KMS-11 (cell line): Measurements from ENCODE around the gene DDX24.

ENCODE experiments used
- H2AFZ ChIP-seq: fragments of 200-600 bp; sonication (generic); 2 replicates; pipeline ENCODE4 v1.6.1; 2016; ENCODE audit warnings: antibody characterized with exemption, mixed run types, low read depth
- H3K27ac ChIP-seq: fragments of 200-600 bp; sonication (generic); 2 replicates; pipeline ENCODE4 v1.6.1; 2016; ENCODE audit warnings: mild to moderate bottlenecking, mixed run types
- H3K27me3 ChIP-seq: fragments of 200-600 bp; sonication (generic); 2 replicates; pipeline ENCODE4 v1.6.1; 2017; ENCODE audit warnings: mild to moderate bottlenecking, low read depth, mixed run types, moderate library complexity; ENCODE audit not compliant: insufficient read depth
- H3K36me3 ChIP-seq: fragments of 200-600 bp; sonication (generic); 2 replicates; pipeline ENCODE4 v1.6.1; 2017; ENCODE audit warnings: mild to moderate bottlenecking, mixed run types; ENCODE audit not compliant: insufficient read depth
- H3K4me1 ChIP-seq: fragments of 200-600 bp; sonication (generic); 2 replicates; pipeline ENCODE4 v1.6.1; 2016; ENCODE audit warnings: mild to moderate bottlenecking, low read depth, mixed run types; ENCODE audit not compliant: poor library complexity, severe bottlenecking
- H3K4me2 ChIP-seq: fragments of 200-600 bp; sonication (generic); 2 replicates; pipeline ENCODE4 v1.7.0; 2016; ENCODE audit warnings: mild to moderate bottlenecking, mixed run types
- H3K4me3 ChIP-seq: fragments of 200-600 bp; sonication (generic); IDR thresholded peaks from 2 replicates; pipeline ENCODE4 v1.6.1; 2017; ENCODE audit warnings: low read depth, low read length, mixed read lengths; ENCODE audit not compliant: insufficient read depth
- H3K79me2 ChIP-seq: fragments of 200-600 bp; sonication (generic); 2 replicates; pipeline ENCODE4 v1.6.1; 2016; ENCODE audit warnings: low read depth, mixed run types; ENCODE audit not compliant: insufficient read depth
- H3K9ac ChIP-seq: fragments of 200-600 bp; sonication (generic); 2 replicates; pipeline ENCODE4 v1.6.1; 2016; ENCODE audit warnings: mild to moderate bottlenecking, mixed run types
- H4K20me1 ChIP-seq: fragments of 200-600 bp; sonication (generic); 2 replicates; pipeline ENCODE4 v1.6.1; 2016; ENCODE audit warnings: mild to moderate bottlenecking, mixed run types; ENCODE audit not compliant: insufficient read depth
- TF ChIP-seq, protein P1 (sequence below): fragments of 200-600 bp; sonication (generic); conservative IDR thresholded peaks from 2 replicates; pipeline ENCODE4 v1.6.1; 2017; ENCODE audit warnings: low read depth, mild to moderate bottlenecking, antibody characterized with exemption, low read length, moderate library complexity, mixed read lengths

The DDX24 gene

GRCh38 chr14:94125659-94126418 is 44.8 kb upstream of the DDX24 start:
- H4K20me1 ChIP-seq, result no peaks in the 10 kb centered on the region
- TF ChIP-seq, protein P1, sequence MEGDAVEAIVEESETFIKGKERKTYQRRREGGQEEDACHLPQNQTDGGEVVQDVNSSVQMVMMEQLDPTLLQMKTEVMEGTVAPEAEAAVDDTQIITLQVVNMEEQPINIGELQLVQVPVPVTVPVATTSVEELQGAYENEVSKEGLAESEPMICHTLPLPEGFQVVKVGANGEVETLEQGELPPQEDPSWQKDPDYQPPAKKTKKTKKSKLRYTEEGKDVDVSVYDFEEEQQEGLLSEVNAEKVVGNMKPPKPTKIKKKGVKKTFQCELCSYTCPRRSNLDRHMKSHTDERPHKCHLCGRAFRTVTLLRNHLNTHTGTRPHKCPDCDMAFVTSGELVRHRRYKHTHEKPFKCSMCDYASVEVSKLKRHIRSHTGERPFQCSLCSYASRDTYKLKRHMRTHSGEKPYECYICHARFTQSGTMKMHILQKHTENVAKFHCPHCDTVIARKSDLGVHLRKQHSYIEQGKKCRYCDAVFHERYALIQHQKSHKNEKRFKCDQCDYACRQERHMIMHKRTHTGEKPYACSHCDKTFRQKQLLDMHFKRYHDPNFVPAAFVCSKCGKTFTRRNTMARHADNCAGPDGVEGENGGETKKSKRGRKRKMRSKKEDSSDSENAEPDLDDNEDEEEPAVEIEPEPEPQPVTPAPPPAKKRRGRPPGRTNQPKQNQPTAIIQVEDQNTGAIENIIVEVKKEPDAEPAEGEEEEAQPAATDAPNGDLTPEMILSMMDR, result no peak
- H3K27ac ChIP-seq, result no peak overlapping the region

DNA sequence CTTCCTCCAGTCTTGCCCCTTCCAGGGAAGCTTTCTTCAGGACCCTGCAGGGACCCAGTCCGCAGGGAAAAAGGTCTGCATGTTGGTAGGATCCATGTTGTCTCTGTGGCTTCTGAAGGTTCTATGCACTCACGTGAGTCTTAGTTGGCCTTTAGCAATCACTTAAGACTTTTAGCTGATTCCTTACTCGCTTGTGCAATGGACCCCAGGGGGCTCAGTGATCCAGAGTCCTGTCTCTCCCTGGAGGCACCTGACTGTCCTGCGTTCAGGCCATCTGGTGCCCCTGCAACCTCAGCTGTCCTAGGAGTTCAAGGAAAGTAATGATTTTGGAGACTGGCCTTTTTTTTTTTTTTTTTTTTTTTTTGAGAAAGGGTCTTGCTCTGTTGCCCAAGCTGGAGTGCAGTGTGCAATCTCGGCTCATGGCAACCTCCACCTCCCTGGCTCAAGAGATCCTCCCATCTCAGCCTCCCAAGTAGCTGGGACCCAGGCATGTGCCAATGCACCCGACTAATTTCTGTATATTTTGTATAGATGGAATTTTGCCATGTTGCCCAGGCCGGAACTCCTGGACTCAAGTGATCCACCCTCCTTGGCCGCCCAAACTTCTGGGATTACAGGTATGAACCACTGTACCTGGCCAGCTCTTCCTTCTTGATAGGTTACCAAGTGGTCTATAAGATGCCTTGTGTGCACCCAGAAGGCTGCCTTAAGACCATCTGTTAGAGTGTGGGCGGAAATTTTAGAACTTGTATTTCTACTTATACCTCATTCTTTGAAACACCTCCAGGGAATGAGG is 43.8 kb upstream of the DDX24 start:
- no peaks in the 10 kb centered on the region for H3K4me1 ChIP-seq
- TF ChIP-seq, protein P1, result no peak
- no peak overlapping the region for H3K4me3 ChIP-seq
- H3K9ac ChIP-seq, result no peak overlapping the region
- no peak overlapping the region for H3K4me2 ChIP-seq
- H3K36me3 ChIP-seq, result no peaks in the 10 kb centered on the region
- H3K27ac ChIP-seq, result no peak overlapping the region
- no peak overlapping the region for H2AFZ ChIP-seq
- H3K27me3 ChIP-seq, result no peaks in the 10 kb centered on the region
- no peaks in the 10 kb centered on the region for H3K79me2 ChIP-seq
- no peaks in the 10 kb centered on the region for H4K20me1 ChIP-seq

More at GRCh38 chr14:94125659-94126418, 44.8 kb upstream of the DDX24 start:
- no peaks in the 10 kb centered on the region for H3K79me2 ChIP-seq
- H3K4me3 ChIP-seq, result no peak overlapping the region
- H3K9ac ChIP-seq, result no peak overlapping the region
- H3K4me1 ChIP-seq, result peaks cover 4% of the 10 kb centered on the region
- no peaks in the 10 kb centered on the region for H3K36me3 ChIP-seq
- H2AFZ ChIP-seq, result no peak overlapping the region
- H3K27me3 ChIP-seq, result no peaks in the 10 kb centered on the region
- H3K4me2 ChIP-seq, result no peak overlapping the region

- H3K4me1 ChIP-seq, result no peaks in the 10 kb centered on the region
- H3K4me2 ChIP-seq, result no peak overlapping the region
- H3K27ac ChIP-seq, result no peak overlapping the region
- H3K4me3 ChIP-seq, result no peak overlapping the region
- H3K9ac ChIP-seq, result no peak overlapping the region
- no peaks in the 10 kb centered on the region for H3K27me3 ChIP-seq
- TF ChIP-seq, protein P1, result no peak
- no peaks in the 10 kb centered on the region for H3K79me2 ChIP-seq
- H3K36me3 ChIP-seq, result no peaks in the 10 kb centered on the region
- no peaks in the 10 kb centered on the region for H4K20me1 ChIP-seq
- H2AFZ ChIP-seq, result no peak overlapping the region
These were observed 42.9 kb upstream of the DDX24 start for GRCh38 chr14:94123868-94124267.

- H3K27me3 ChIP-seq, result no peaks in the 10 kb centered on the region
- H3K9ac ChIP-seq, result no peak overlapping the region
- H3K4me2 ChIP-seq, result no peak overlapping the region
- TF ChIP-seq, protein P1, result no peak
- H3K4me3 ChIP-seq, result no peak overlapping the region
- no peak overlapping the region for H3K27ac ChIP-seq
- no peaks in the 10 kb centered on the region for H4K20me1 ChIP-seq
- no peaks in the 10 kb centered on the region for H3K79me2 ChIP-seq
- H2AFZ ChIP-seq, result no peak overlapping the region
- no peaks in the 10 kb centered on the region for H3K4me1 ChIP-seq
- H3K36me3 ChIP-seq, result no peaks in the 10 kb centered on the region
These were observed 42.3 kb upstream of the DDX24 start for GRCh38 chr14:94123296-94123695.
